Inflammatory macrophage treated with lipopolysaccharide for 1 hour (primary cell): ENCODE data around the gene ENO2.
"Not testable (repeated sequence)": the region's sequence is repeated elsewhere in the genome, so short reads cannot be mapped to it uniquely, and the experiment has no call there.

Experiments used
- DNase-seq, 2 donors: peaks; one replicate each; pipeline ENCODE4 v3.0.0-alpha.2; 2020 to 2022

Gene ENO2

GRCh38 chr12:6914246-6914946 is at the start of gene ENO2:
TSS of gene ENO2 (plus strand) at chr12:6914580. CDS start at chr12:6915833, 1,253 bp downstream.
- peak; percentile 42 to 46 for DNase-seq

GRCh38 chr12:6865307-6865706 is 49.1 kb upstream of the ENO2 start:
- not testable (repeated sequence) for DNase-seq

GRCh38 chr12:6866163-6866919 is 48.0 kb upstream of the ENO2 start:
- no peak for DNase-seq

- DNase-seq: peak in 1 of 2 donors; percentile 69
Observed at GRCh38 chr12:6866920-6867412, 47.4 kb upstream of the ENO2 start.

- DNase-seq: peak; percentile 72 to 89
Observed at GRCh38 chr12:6867413-6868210, 46.8 kb upstream of the ENO2 start, which contains the start of gene TPI1. TSS of gene TPI1 (plus strand) at chr12:6867531. CDS start at chr12:6867567, 36 bp downstream.

GRCh38 chr12:6868211-6869048 is 46.0 kb upstream of the ENO2 start:
- peak in 1 of 2 donors; percentile 15 for DNase-seq

- peak; percentile 29 to 95 for DNase-seq
Observed at GRCh38 chr12:6869049-6870021, 45.0 kb upstream of the ENO2 start.

- not testable (repeated sequence) for DNase-seq
Observed at GRCh38 chr12:6870304-6870703, 44.1 kb upstream of the ENO2 start.

- DNase-seq: no peak
Observed at GRCh38 chr12:6871052-6871957, 43.1 kb upstream of the ENO2 start.

- DNase-seq: peak; percentile 55 to 84
Observed at GRCh38 chr12:6872073-6873048, 42.0 kb upstream of the ENO2 start.

- DNase-seq: peak; percentile 95 to 99
Observed at GRCh38 chr12:6873094-6874014, 41.0 kb upstream of the ENO2 start, which contains the start of gene SPSB2. TSS of gene SPSB2 (minus strand) at chr12:6873303. CDS start at chr12:6872901, 402 bp downstream.

- DNase-seq: not testable (repeated sequence)
Observed at GRCh38 chr12:6874015-6874368, 40.4 kb upstream of the ENO2 start.

GRCh38 chr12:6879824-6880223 is 34.6 kb upstream of the ENO2 start:
- DNase-seq: not testable (repeated sequence)

GRCh38 chr12:6883252-6883651 is 31.1 kb upstream of the ENO2 start:
- DNase-seq: no peak

GRCh38 chr12:6883683-6884082 is 30.7 kb upstream of the ENO2 start:
- no peak for DNase-seq

GRCh38 chr12:6884539-6884938 is 29.8 kb upstream of the ENO2 start:
- DNase-seq: no peak
